Left renal pelvis (tissue), 4 donors: ENCODE measurements around the gene ZNRF3. TPM values are rescaled to one million over a fixed set of nuclear protein-coding genes. Genes with fewer than 3 reads are reported as not detected.

Experiments
- DNase-seq, 4 donors: peaks; one replicate each; pipeline ENCODE4 v3.0.0-alpha.2; 2013; ENCODE audit warnings: low read depth in 4 of 4, low spot score in 3 of 4
- polyA plus RNA-seq, 4 donors: library from polyadenylated mRNA; unstranded; fragments of 120-200 nt; gene quantifications; one replicate each; pipeline ENCODE4 v1.2.1, GENCODE V29; 2013; ENCODE audit not compliant: insufficient read length in 4 of 4

The ZNRF3 gene
- polyA plus RNA-seq, 4 donors, result 9.6 to 30.3 (median 29.2) TPM

GRCh38 chr22:29053048-29053702 lies 169.8 kb downstream of the ZNRF3 start:
- DNase-seq, result no peak

- no peak for DNase-seq
Observed at GRCh38 chr22:29054251-29054767, 170.9 kb downstream of the ZNRF3 start.

- no peak for DNase-seq
Observed at GRCh38 chr22:29055192-29055830, 171.9 kb downstream of the ZNRF3 start.

- no peak for DNase-seq
Observed at GRCh38 chr22:29056472-29056871, 173.1 kb downstream of the ZNRF3 start.

- no peak for DNase-seq
Observed at GRCh38 chr22:29060251-29060869, 177.0 kb downstream of the ZNRF3 start.

GRCh38 chr22:29060931-29061330 lies 177.6 kb downstream of the ZNRF3 start:
- no peak for DNase-seq

- DNase-seq, result no peak
Observed at GRCh38 chr22:29061773-29062172, 178.4 kb downstream of the ZNRF3 start, which contains the start of gene C22orf31. Gene C22orf31, minus strand, starts transcription at chr22:29061831. Its CDS starts 39 bp downstream, at chr22:29061792.

GRCh38 chr22:29062286-29062821 lies 179.0 kb downstream of the ZNRF3 start:
- no peak for DNase-seq

GRCh38 chr22:29065468-29066190 lies 182.3 kb downstream of the ZNRF3 start:
- no peak for DNase-seq

GRCh38 chr22:29069463-29069862 lies 186.1 kb downstream of the ZNRF3 start:
- no peak for DNase-seq

GRCh38 chr22:29070490-29070889 lies 187.1 kb downstream of the ZNRF3 start:
- DNase-seq, result no peak

GRCh38 chr22:29071261-29072045 lies 188.1 kb downstream of the ZNRF3 start:
- DNase-seq, result no peak

GRCh38 chr22:29072193-29072978 lies 189.0 kb downstream of the ZNRF3 start:
- DNase-seq, result peak in 2 of 4 donors; percentile 71 to 74

GRCh38 chr22:29072979-29073617 lies 189.7 kb downstream of the ZNRF3 start, which contains the start of gene KREMEN1:
Gene KREMEN1, plus strand, starts transcription at chr22:29073035. Its CDS starts 96 bp downstream, at chr22:29073131.
- DNase-seq, result no peak

GRCh38 chr22:29073618-29074275 lies 190.4 kb downstream of the ZNRF3 start:
- no peak for DNase-seq

GRCh38 chr22:29074276-29074772 lies 191.0 kb downstream of the ZNRF3 start:
- no peak for DNase-seq

GRCh38 chr22:29078036-29078868 lies 194.9 kb downstream of the ZNRF3 start:
- DNase-seq, result no peak
